DND-41 (cell line): Measurements from ENCODE around the gene ESRRA.
A peak's percentile ranks its signal among the peaks of the same experiment; 100 is the strongest.

Source experiments
- ATAC-seq: fragments of 200-7000 bp; cut with Tn5 transposase; 3 replicates; pipeline ENCODE4 v1.9.1; 2021; ENCODE audit warnings: low read depth; ENCODE audit not compliant: insufficient read depth
- DNase-seq: peaks from one replicate; pipeline ENCODE4 v3.0.0-alpha.2; 2020
- H2AFZ ChIP-seq: 2 replicates; pipeline ENCODE4 v1.6.0; 2012; ENCODE audit warnings: low read depth, low read length
- H3K27ac ChIP-seq: 2 replicates; pipeline ENCODE4 v1.5.1; 2012; ENCODE audit warnings: low read length, inconsistent platforms
- H3K27me3 ChIP-seq: fragments of 200-600 bp; sonication (generic); 2 replicates; pipeline ENCODE4 v1.6.0; 2012; ENCODE audit warnings: low read length, mild to moderate bottlenecking, inconsistent platforms; ENCODE audit not compliant: insufficient read depth, poor library complexity
- H3K36me3 ChIP-seq: 2 replicates; pipeline ENCODE4 v1.5.1; 2012; ENCODE audit warnings: low read length, inconsistent platforms; ENCODE audit not compliant: insufficient read depth
- H3K4me1 ChIP-seq: 2 replicates; pipeline ENCODE4 v1.5.1; 2012; ENCODE audit warnings: mild to moderate bottlenecking, low read length; ENCODE audit not compliant: insufficient read depth
- H3K4me2 ChIP-seq: 2 replicates; pipeline ENCODE4 v1.6.0; 2012; ENCODE audit warnings: mild to moderate bottlenecking, moderate library complexity, low read length, inconsistent platforms; ENCODE audit not compliant: insufficient read depth
- H3K4me3 ChIP-seq, 2 experiments: fragments of 200-600 bp in 1 of 2; shearing (Covaris generic) in 1 of 2; 2 replicates each; pipeline ENCODE4 v1.5.1; 2012 to 2016; ENCODE audit warnings: inconsistent platforms in 2 of 2, low read length in 2 of 2, mild to moderate bottlenecking in 2 of 2, low read depth in 1 of 2, moderate library complexity in 1 of 2
- H3K79me2 ChIP-seq: 2 replicates; pipeline ENCODE4 v1.6.0; 2012; ENCODE audit warnings: low read length, inconsistent platforms; ENCODE audit not compliant: insufficient read depth
- H3K9ac ChIP-seq: 2 replicates; pipeline ENCODE4 v1.6.0; 2012; ENCODE audit warnings: low read depth, mild to moderate bottlenecking, inconsistent platforms, low read length, moderate library complexity
- H3K9me3 ChIP-seq: 2 replicates; pipeline ENCODE4 v1.5.1; 2012; ENCODE audit warnings: low read length, moderate library complexity, mild to moderate bottlenecking, inconsistent platforms; ENCODE audit not compliant: insufficient read depth, severe bottlenecking
- H4K20me1 ChIP-seq: 2 replicates; pipeline ENCODE4 v1.6.0; 2012; ENCODE audit warnings: low read length; ENCODE audit not compliant: insufficient read depth
- EZH2 ChIP-seq: IDR thresholded peaks from 3 replicates; pipeline ENCODE4 v1.6.1; 2012; ENCODE audit warnings: borderline replicate concordance, low read depth, mild to moderate bottlenecking, moderate library complexity, low read length, inconsistent platforms; ENCODE audit not compliant: severe bottlenecking
- TF ChIP-seq, protein P1 (sequence below): IDR thresholded peaks from 2 replicates; pipeline ENCODE4 v1.5.1; 2012; ENCODE audit warnings: borderline replicate concordance, low read length, moderate library complexity, mild to moderate bottlenecking; ENCODE audit not compliant: poor library complexity, severe bottlenecking; ENCODE audit errors: extremely low read depth

ESRRA gene

DNA sequence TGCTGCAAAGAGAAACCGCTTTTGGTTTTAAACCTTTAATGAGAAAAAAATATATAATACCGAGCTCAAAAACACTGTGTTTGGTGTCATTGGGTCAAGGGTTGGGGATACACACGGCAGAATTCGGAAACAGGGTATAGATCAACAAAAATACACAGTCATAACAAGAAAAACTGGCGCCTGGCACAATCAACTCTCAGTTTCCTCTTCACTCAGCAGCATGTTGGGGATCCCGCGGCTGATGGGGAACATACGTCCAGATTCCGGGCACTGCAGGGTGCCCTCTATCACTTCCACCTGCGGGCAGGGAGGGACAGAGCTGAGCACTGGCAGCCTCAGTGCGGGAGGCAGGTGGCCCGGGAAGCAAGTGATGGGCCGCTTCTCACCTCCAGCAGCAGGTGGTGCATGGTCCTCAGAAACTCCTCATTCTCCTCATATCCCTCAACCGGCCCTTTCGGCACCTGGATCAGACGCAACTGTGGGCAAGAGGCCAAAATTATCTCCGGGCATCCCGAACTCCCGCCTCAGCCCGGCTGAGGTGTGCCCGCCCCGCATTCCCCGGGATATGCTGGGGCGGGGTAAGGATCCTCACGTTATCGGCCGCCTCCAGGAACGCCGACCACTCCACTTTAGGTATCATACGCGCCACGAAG, 11.5 kb downstream of the ESRRA start:
- peak; percentile 38 for DNase-seq
- TF ChIP-seq EZH2 = no peak
- TF ChIP-seq, protein P1, sequence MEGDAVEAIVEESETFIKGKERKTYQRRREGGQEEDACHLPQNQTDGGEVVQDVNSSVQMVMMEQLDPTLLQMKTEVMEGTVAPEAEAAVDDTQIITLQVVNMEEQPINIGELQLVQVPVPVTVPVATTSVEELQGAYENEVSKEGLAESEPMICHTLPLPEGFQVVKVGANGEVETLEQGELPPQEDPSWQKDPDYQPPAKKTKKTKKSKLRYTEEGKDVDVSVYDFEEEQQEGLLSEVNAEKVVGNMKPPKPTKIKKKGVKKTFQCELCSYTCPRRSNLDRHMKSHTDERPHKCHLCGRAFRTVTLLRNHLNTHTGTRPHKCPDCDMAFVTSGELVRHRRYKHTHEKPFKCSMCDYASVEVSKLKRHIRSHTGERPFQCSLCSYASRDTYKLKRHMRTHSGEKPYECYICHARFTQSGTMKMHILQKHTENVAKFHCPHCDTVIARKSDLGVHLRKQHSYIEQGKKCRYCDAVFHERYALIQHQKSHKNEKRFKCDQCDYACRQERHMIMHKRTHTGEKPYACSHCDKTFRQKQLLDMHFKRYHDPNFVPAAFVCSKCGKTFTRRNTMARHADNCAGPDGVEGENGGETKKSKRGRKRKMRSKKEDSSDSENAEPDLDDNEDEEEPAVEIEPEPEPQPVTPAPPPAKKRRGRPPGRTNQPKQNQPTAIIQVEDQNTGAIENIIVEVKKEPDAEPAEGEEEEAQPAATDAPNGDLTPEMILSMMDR = peak; percentile 30
- Histone ChIP-seq H3K4me1 (peaks cover 34% of the 10 kb centered on the region), H3K27ac (peak overlapping the region; percentile 91), H3K4me3 (peak overlapping the region; percentile 52 to 71), H3K9ac (peak overlapping the region; percentile 87), H3K79me2 (peaks cover 44% of the 10 kb centered on the region), H2AFZ (peak overlapping the region; percentile 67), H3K36me3 (peaks cover 44% of the 10 kb centered on the region), H3K9me3 (no peaks in the 10 kb centered on the region), H3K27me3 (no peaks in the 10 kb centered on the region), H3K4me2 (peak overlapping the region; percentile 66), H4K20me1 (peaks cover 14% of the 10 kb centered on the region)
- ATAC-seq = no peak; the same call in 2 of the 3 replicates

DNA sequence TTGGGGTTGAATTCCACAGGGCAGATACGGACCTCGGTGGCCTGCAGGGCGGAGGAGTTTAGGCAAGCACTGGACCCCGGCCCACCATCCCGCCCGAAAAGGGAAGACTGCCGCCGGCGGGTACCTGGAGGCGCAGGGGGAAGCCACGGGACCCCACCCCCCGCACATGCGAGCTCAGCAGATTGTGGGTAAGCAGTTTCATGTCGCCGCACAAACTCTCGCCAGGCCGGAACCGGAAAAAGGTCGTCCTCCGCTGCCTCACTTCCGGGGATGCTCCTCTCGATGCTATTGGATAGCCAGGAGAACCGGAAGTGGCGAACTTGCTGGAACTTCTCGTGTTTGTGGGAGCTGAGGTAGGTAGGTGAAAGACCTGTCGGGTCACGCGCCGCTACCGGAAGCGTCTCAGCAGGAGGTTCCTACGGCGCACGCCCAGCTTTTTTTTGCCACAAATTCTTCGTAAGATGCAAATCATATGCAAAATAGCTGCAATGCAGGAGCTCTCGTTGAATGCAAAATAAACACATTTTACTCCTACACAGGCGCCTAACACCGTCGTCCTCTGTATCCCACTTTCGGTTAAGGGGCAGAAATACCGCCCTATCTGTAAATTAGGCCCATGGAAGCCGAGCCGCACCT, 12.1 kb downstream of the ESRRA start, which contains the start of gene TRMT112:
Gene TRMT112, minus strand, starts transcription at position 235 of the 636 bp plus-strand sequence. Its CDS starts 33 bp downstream, at position 202.
- Histone ChIP-seq H3K4me1 (peaks cover 34% of the 10 kb centered on the region), H4K20me1 (peaks cover 13% of the 10 kb centered on the region), H3K36me3 (peaks cover 47% of the 10 kb centered on the region), H3K27me3 (no peaks in the 10 kb centered on the region), H3K9ac (peak within 1 kb of the TSS; percentile 87), H3K79me2 (peaks cover 44% of the 10 kb centered on the region), H3K27ac (peak within 1 kb of the TSS; percentile 91), H3K4me2 (peak within 1 kb of the TSS; percentile 66), H3K4me3 (peak within 1 kb of the TSS; percentile 52 to 71), H2AFZ (peak within 1 kb of the TSS; percentile 91), H3K9me3 (no peaks in the 10 kb centered on the region)
- ATAC-seq = peak; percentile 82
- peak; percentile 98 for DNase-seq
- no peak for TF ChIP-seq EZH2
- TF ChIP-seq, protein P1 = no peak

DNA sequence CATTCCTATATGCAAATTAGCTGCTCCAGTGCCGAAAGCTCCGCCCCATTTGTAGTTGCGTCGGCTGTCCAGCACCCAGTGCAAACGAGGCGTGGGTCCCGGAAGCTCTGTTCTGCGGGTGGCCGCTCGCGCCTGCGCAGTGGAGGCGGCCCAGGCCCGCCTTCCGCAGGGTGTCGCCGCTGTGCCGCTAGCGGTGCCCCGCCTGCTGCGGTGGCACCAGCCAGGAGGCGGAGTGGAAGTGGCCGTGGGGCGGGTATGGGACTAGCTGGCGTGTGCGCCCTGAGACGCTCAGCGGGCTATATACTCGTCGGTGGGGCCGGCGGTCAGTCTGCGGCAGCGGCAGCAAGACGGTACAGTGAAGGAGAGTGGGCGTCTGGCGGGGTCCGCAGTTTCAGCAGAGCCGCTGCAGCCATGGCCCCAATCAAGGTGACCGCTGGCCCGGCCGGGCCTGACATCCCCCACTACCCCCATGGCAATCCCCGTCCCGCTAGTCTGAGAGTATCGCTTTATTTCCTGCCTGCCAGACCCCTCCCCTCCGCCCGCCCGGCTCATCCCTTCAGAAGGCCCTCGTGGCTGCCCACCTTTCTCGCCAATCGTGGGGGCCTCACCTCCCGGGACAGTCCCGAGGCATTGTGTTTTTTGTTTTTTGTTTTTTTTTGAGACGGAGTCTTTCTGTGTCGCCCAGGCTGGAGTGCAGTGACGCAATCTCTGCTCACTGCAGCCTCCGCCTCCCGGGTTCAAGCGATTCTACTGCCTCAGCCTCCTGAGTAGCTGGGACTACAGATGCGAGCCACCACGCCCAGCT, 12.8 kb downstream of the ESRRA start, which contains the start of gene PRDX5:
Gene PRDX5, plus strand, starts transcription at position 161 of the 805 bp plus-strand sequence. Its CDS starts 95 bp downstream, at position 256.
- no peaks in the 10 kb centered on the region for H3K27me3 ChIP-seq
- no peak for TF ChIP-seq EZH2
- TF ChIP-seq, protein P1 = peak; percentile 60
- peak within 1 kb of the TSS; percentile 91 for H2AFZ ChIP-seq
- H3K79me2 ChIP-seq = peaks cover 44% of the 10 kb centered on the region
- peak within 1 kb of the TSS; percentile 66 for H3K4me2 ChIP-seq
- peak; percentile 97 for DNase-seq
- H3K4me3 ChIP-seq = peak within 1 kb of the TSS; percentile 52 to 71
- ATAC-seq = peak; percentile 81
- peaks cover 45% of the 10 kb centered on the region for H3K36me3 ChIP-seq
- peaks cover 41% of the 10 kb centered on the region for H3K4me1 ChIP-seq
- peak within 1 kb of the TSS; percentile 87 for H3K9ac ChIP-seq
- peak within 1 kb of the TSS; percentile 91 for H3K27ac ChIP-seq
- H4K20me1 ChIP-seq = peaks cover 15% of the 10 kb centered on the region
- no peaks in the 10 kb centered on the region for H3K9me3 ChIP-seq
